Activated T-cell treated with anti-CD3 and anti-CD28 coated beads, Interleukin-2, amount 50 U/mL, for 72 hours (primary cell): ENCODE results near the gene MCF2L. TPM values are rescaled to one million over a fixed set of nuclear protein-coding genes. Genes with fewer than 3 reads are reported as not detected.

Experiments
- ATAC-seq, 2 donors: fragments of 150-1000 bp; cut with Tn5 transposase; replicated peaks in 1 of 2; 2 replicates each; pipeline ENCODE4 v1.10.0; 2021; ENCODE audit warnings: moderate library complexity in 2 of 2, mild to moderate bottlenecking in 1 of 2
- DNase-seq, 2 donors: peaks; one replicate each; pipeline ENCODE4 v3.0.0; 2021 to 2022; ENCODE audit warnings: mixed read lengths in 1 of 2
- H3K27ac Mint-ChIP-seq: one replicate; pipeline ENCODE4 v1.8.0; 2022; ENCODE audit warnings: mild to moderate bottlenecking, moderate library complexity, mixed read lengths
- H3K27me3 Mint-ChIP-seq: one replicate; pipeline ENCODE4 v1.8.0; 2022; ENCODE audit warnings: low read depth, mixed read lengths
- H3K36me3 Mint-ChIP-seq, 2 donors: one replicate each; pipeline ENCODE4 v1.8.0; 2022; ENCODE audit warnings: mixed read lengths in 2 of 2, mild to moderate bottlenecking in 1 of 2; ENCODE audit not compliant: insufficient read depth in 2 of 2
- H3K4me1 Mint-ChIP-seq: one replicate; pipeline ENCODE4 v1.8.0; 2022; ENCODE audit warnings: low read depth, mixed read lengths
- H3K4me3 Mint-ChIP-seq, 2 donors: one replicate each; pipeline ENCODE4 v1.8.0; 2022; ENCODE audit warnings: mild to moderate bottlenecking in 2 of 2, mixed read lengths in 2 of 2, moderate library complexity in 2 of 2
- H3K9me3 Mint-ChIP-seq, 2 donors: one replicate each; pipeline ENCODE4 v1.8.0; 2022; ENCODE audit warnings: mixed read lengths in 2 of 2
- total RNA-seq, 2 donors: library from RNA; stranded (reverse); gene quantifications; one replicate each; pipeline ENCODE4 v1.2.3, GENCODE V29; 2022

Gene MCF2L
- total RNA-seq, 2 donors from 2014 or later, result 9.6 to 11.8 TPM

DNA sequence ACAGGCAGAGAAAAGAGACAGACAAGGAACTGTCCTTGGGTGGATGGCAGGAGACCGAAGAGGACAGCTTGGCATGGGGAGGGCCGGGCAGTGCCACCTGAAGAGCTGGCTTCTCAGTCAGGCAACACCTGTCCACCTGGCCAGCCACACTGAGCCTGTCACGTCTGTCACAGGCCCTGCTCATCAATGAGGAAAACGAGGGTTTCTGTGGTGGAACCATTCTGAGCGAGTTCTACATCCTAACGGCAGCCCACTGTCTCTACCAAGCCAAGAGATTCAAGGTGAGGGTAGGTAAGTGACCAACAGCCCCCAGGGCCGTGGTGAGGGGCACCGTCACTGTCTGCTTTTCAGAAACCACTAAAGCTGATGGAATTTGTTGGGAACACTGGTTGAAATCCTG lies 178.2 kb downstream of the MCF2L start:
- H3K9me3 Mint-ChIP-seq, result peaks cover 4 to 5% of the 10 kb centered on the region in 2 donors
- H3K27me3 Mint-ChIP-seq, result peaks cover 2% of the 10 kb centered on the region
- H3K4me3 Mint-ChIP-seq, result no peak overlapping the region
- peaks cover 5 to 7% of the 10 kb centered on the region in 2 donors for H3K36me3 Mint-ChIP-seq
- ATAC-seq (no peak), DNase-seq (no peak)
- no peak overlapping the region for H3K27ac Mint-ChIP-seq
- H3K4me1 Mint-ChIP-seq, result peaks cover 14% of the 10 kb centered on the region

DNA sequence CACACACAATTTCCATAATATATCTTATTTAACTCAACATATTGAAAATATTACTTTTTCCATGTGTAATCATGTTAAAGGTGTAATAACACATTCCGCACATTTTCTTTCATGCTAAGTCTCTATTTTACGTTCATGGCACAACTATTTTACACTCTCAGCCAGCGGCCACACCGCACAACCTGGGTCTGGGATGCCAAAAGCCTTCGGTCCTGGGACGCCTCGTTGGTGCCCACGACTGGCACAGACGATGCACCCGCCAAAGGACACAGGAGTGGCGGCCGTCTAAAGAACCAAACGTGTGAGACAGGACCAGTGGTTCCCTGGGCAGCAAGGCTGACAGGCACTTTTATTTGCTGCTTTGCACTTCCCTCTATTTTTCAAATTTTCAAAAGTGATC lies 179.4 kb downstream of the MCF2L start:
- peaks cover 23% of the 10 kb centered on the region for H3K4me1 Mint-ChIP-seq
- peaks cover 7 to 10% of the 10 kb centered on the region in 2 donors for H3K36me3 Mint-ChIP-seq
- DNase-seq, result no peak
- peaks cover 10% of the 10 kb centered on the region for H3K27me3 Mint-ChIP-seq
- H3K9me3 Mint-ChIP-seq, result peaks cover 4 to 5% of the 10 kb centered on the region in 2 donors
- no peak for ATAC-seq
- no peak overlapping the region for H3K4me3 Mint-ChIP-seq
- H3K27ac Mint-ChIP-seq, result no peak overlapping the region

DNA sequence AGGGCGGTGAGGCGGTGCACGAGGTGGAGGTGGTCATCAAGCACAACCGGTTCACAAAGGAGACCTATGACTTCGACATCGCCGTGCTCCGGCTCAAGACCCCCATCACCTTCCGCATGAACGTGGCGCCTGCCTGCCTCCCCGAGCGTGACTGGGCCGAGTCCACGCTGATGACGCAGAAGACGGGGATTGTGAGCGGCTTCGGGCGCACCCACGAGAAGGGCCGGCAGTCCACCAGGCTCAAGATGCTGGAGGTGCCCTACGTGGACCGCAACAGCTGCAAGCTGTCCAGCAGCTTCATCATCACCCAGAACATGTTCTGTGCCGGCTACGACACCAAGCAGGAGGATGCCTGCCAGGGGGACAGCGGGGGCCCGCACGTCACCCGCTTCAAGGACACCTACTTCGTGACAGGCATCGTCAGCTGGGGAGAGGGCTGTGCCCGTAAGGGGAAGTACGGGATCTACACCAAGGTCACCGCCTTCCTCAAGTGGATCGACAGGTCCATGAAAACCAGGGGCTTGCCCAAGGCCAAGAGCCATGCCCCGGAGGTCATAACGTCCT lies 180.0 kb downstream of the MCF2L start:
- DNase-seq (no peak), ATAC-seq (no peak)
- H3K27me3 Mint-ChIP-seq, result peaks cover 10% of the 10 kb centered on the region
- peaks cover 4 to 5% of the 10 kb centered on the region in 2 donors for H3K9me3 Mint-ChIP-seq
- H3K27ac Mint-ChIP-seq, result no peak overlapping the region
- H3K4me3 Mint-ChIP-seq, result no peak overlapping the region
- H3K4me1 Mint-ChIP-seq, result peaks cover 23% of the 10 kb centered on the region
- H3K36me3 Mint-ChIP-seq, result peaks cover 9 to 10% of the 10 kb centered on the region in 2 donors

Other genes with a start within 250 kb of the MCF2L start
- not detected for gene F7, start 136.6 kb downstream of the MCF2L start, total RNA-seq
- gene F10, start 153.6 kb downstream of the MCF2L start, total RNA-seq, result not detected
- not detected for gene PROZ, start 189.4 kb downstream of the MCF2L start, total RNA-seq
- 10 to 100 TPM; 76.8 to 83.1 TPM for gene PCID2, start 239.5 kb downstream of the MCF2L start, total RNA-seq
- 10 to 100 TPM; 71.4 to 82.1 TPM for gene CUL4A, start 240.4 kb downstream of the MCF2L start, total RNA-seq